Astrocyte of the spinal cord (primary cell): ENCODE data around the gene GPR108.
"Not testable (repeated sequence)": the region's sequence is repeated elsewhere in the genome, so short reads cannot be mapped to it uniquely, and the experiment has no call there.

Source experiments
- DNase-seq: peaks from one replicate; pipeline ENCODE4 v3.0.0; 2011; ENCODE audit warnings: low read depth, low spot score
- H3K4me3 ChIP-seq: 2 replicates; pipeline ENCODE4 v1.5.1; 2011; ENCODE audit warnings: low read depth, mild to moderate bottlenecking, low read length, moderate library complexity
- CTCF ChIP-seq: IDR thresholded peaks from 2 replicates; pipeline ENCODE4 v1.5.1; 2012; ENCODE audit warnings: low read depth, mild to moderate bottlenecking, low read length, inconsistent platforms
- in situ Hi-C: cut with HindIII; loops from 2 replicates; pipeline ENCODE4 v1.10.0; 2017; ENCODE audit warnings: low sequenced_read_pairs

GPR108 gene

GRCh38 chr19:6773323-6773931 lies 36.0 kb upstream of the GPR108 start:
- no peak for DNase-seq
- H3K4me3 ChIP-seq = no peak overlapping the region
- in situ Hi-C loops = no loop called here
- no peak for TF ChIP-seq CTCF

- TF ChIP-seq CTCF = no peak
- no peak overlapping the region for H3K4me3 ChIP-seq
These were observed 35.5 kb upstream of the GPR108 start for GRCh38 chr19:6772866-6773322.

GRCh38 chr19:6772028-6772865 lies 34.9 kb upstream of the GPR108 start, which contains the start of gene VAV1:
TSS of gene VAV1 (plus strand) at chr19:6772708. CDS start at chr19:6772808, 100 bp downstream.
- no peak within 1 kb of the TSS for H3K4me3 ChIP-seq
- in situ Hi-C loops = no loop called here
- no peak for DNase-seq
- TF ChIP-seq CTCF = no peak

More at GRCh38 chr19:6772866-6773322, 35.5 kb upstream of the GPR108 start:
- no peak for DNase-seq
- in situ Hi-C loops = no loop called here

GRCh38 chr19:6771648-6772027 lies 34.3 kb upstream of the GPR108 start:
- DNase-seq, in situ Hi-C loops, H3K4me3 ChIP-seq: not testable (repeated sequence)

GRCh38 chr19:6769006-6769619 lies 31.7 kb upstream of the GPR108 start:
- no peak for TF ChIP-seq CTCF
- in situ Hi-C loops = no loop called here
- no peak for DNase-seq
- no peak overlapping the region for H3K4me3 ChIP-seq

- H3K4me3 ChIP-seq = no peak overlapping the region
- no peak for TF ChIP-seq CTCF
These were observed 30.9 kb upstream of the GPR108 start for GRCh38 chr19:6768236-6768785.

More at GRCh38 chr19:6768236-6768785, 30.9 kb upstream of the GPR108 start:
- in situ Hi-C loops = no loop called here
- no peak for DNase-seq
